IPS-11a (cell line): ENCODE data around the gene ALPL.
A peak's percentile ranks its signal among the peaks of the same experiment; 100 is the strongest.
"Not testable (repeated sequence)": the region's sequence is repeated elsewhere in the genome, so short reads cannot be mapped to it uniquely, and the experiment has no call there.

Experiments
- H3K4me3 ChIP-seq: one replicate; pipeline ENCODE4 v1.5.1; 2013; ENCODE audit warnings: low read depth, low read length, control low read depth

The ALPL gene

DNA sequence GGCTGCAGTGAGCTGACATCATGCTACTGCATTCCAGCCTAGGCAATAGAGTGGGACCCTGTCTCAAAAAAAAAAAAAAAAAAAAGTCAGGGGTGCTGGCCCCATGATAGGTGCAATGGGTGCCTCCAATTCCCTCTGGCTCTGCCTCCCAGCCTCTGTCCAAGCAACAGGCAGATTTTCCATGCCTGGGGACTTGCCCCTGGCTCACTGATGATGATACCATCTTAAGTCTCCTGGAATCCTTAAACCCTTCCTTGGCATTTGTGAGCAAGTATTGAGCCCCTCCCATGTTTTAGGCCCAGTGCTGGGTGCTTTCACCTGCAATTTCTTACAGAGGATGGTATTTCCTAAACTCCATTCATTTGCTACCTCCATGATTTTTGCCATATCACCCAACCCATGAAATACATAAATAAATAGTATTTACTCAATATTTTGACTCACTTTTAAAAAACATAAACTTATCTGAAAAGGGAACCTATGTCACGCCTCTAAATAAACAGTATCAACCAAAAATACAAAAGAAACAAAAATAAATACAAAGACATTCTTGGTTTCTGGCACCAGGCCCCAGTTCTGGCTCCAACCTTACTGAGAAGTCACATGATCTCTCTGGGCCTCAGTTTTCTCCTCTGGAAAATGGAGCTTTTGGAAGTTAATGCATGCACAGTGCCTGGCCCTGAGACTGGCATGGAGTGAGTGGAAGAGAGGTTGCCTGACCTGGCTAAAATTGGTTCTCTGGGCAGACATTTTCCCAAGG, 1.5 kb upstream of the ALPL start:
- no peak overlapping the region for H3K4me3 ChIP-seq

DNA sequence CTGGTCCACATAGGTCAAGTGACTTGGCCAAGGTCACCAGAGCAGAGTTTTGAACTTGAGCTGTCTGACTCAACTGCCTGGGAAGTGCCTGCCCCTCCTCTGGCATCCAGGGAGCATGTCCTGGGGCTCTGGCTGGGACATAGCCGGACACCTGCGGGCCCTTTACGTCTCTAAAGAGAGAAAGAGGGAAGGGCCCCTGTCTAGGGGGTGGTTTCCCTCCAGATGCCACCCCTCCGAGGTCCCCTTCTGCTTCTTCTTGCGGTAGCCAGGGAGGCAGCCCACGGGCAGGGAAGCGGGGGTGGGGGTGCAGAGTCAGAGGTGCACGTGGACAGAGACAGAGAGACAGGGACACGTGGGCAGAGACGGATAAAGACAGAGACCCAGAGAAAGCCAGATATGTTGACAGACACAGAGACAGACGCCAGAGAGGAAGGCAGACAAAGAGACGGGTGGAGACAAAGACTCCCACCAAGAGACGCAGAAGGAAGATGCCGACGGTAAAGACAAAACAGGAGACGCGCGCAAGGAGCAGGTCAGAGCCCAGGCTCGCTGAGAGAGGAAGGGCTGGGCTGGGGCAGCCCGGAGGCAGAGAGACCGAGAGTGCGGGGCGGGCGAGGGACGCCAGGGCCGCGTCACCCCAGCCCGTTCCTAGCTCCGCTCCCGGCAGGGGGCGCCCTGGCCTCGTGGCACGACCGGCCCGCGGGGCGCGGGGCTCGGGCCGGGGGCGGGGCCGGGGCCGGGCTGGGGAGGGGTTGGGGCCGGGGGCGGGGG, 458 bp upstream of the ALPL start:
- peak overlapping the region; percentile 17 for H3K4me3 ChIP-seq

- H3K4me3 ChIP-seq = peak overlapping the region; percentile 70
Observed at GRCh38 chr1:21510113-21510493, 880 bp downstream of the ALPL start.

- H3K4me3 ChIP-seq = no peak overlapping the region
Observed at GRCh38 chr1:21510885-21511578, 1.8 kb downstream of the ALPL start.

- peak overlapping the region; percentile 4 for H3K4me3 ChIP-seq
Observed at GRCh38 chr1:21511579-21512522, 2.6 kb downstream of the ALPL start.

DNA sequence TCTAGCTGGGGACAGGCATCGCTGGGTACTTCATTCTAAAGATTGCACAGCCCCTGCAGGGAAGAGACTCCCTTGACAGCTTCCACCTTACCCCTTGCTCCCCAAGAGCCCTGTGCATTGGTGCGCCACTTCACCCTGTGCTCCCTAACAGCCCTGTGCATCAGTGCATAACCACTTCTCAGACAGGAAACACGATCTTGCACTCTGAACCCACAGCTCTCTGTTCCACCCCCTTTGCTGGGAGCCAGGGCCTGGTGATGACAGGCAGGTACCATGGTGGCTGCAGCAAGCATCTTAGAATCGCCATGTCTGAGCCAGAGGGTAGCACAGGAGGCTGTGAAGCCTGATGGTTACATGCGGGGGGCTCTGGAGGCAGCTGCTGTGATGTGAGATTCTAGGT, 5.0 kb downstream of the ALPL start:
- no peak overlapping the region for H3K4me3 ChIP-seq

DNA sequence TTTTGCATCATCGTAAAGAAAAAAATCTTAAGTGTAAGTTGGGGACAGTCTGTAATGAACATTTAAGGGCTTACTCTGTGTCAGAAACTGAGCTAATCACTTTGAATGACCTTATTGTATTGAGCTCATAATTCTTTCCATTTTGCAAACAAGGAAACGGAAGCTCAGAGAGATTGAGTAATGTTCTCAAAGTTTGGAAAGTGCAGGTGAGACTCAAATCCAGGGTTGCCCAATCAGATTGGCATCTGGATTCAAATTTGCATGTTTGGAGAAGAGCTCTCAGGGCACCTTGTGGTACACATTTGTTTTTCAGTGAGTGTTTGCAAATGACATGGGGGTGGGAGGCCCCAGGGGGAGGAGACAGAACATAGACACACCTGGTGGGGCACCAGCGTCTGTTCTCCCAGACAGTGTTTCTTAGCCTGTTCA, 8.0 kb downstream of the ALPL start:
- no peak overlapping the region for H3K4me3 ChIP-seq

GRCh38 chr1:21517660-21518480, 8.6 kb downstream of the ALPL start:
- H3K4me3 ChIP-seq = no peak overlapping the region

- H3K4me3 ChIP-seq = no peak overlapping the region
Observed at GRCh38 chr1:21518774-21519455, 9.7 kb downstream of the ALPL start.

GRCh38 chr1:21519486-21520070, 10.4 kb downstream of the ALPL start:
- H3K4me3 ChIP-seq = not testable (repeated sequence)

- H3K4me3 ChIP-seq = no peak overlapping the region
Observed at GRCh38 chr1:21520899-21521716, 11.9 kb downstream of the ALPL start.

DNA sequence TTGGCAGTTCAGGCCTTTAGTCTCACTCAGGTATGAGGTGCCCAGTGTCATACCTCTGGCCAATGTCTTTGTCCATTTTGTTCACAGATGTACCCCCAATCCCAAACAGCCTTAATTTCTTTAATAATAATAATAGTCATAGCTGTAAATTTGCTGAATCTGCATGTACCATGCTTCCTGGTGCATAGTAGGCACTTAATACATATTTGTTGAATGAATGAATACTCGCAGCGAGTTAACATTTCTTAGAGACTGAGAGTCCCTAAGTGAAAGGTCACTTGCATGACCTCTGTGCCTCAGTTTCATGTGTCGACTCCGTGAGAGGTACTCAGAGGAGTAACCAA, 12.5 kb downstream of the ALPL start:
- no peak overlapping the region for H3K4me3 ChIP-seq

GRCh38 chr1:21522525-21523038, 13.4 kb downstream of the ALPL start:
- H3K4me3 ChIP-seq = no peak overlapping the region

- H3K4me3 ChIP-seq = no peak overlapping the region
Observed at GRCh38 chr1:21523297-21523813, 14.1 kb downstream of the ALPL start.

- H3K4me3 ChIP-seq = no peak overlapping the region
Observed at GRCh38 chr1:21524220-21524619, 15.0 kb downstream of the ALPL start.

GRCh38 chr1:21524686-21525339, 15.6 kb downstream of the ALPL start:
- no peak overlapping the region for H3K4me3 ChIP-seq

- no peak overlapping the region for H3K4me3 ChIP-seq
Observed at GRCh38 chr1:21525340-21525717, 16.1 kb downstream of the ALPL start.
